RCC 7860 (cell line): ENCODE measurements around the gene TSEN34.
A peak's percentile ranks its signal among the peaks of the same experiment; 100 is the strongest.
"Not testable (repeated sequence)": the region's sequence is repeated elsewhere in the genome, so short reads cannot be mapped to it uniquely, and the experiment has no call there.

Source experiments
- DNase-seq: peaks from one replicate; pipeline ENCODE4 v3.0.0-alpha.2; 2015; ENCODE audit warnings: low spot score
- FAIRE-seq: peaks from 2 replicates; lab custom pipeline; 2012; peaks lifted over from hg19 to GRCh38; lab: Jason Lieb, UNC

The TSEN34 gene

GRCh38 chr19:54229146-54229545 lies 38.0 kb downstream of the TSEN34 start:
- FAIRE-seq, result no peak
- DNase-seq, result no peak

- DNase-seq (no peak), FAIRE-seq (no peak)
These were observed 38.9 kb downstream of the TSEN34 start for GRCh38 chr19:54230031-54230430.

- FAIRE-seq (no peak), DNase-seq (peak; percentile 54)
These were observed 40.2 kb downstream of the TSEN34 start for GRCh38 chr19:54231077-54231931.

DNA sequence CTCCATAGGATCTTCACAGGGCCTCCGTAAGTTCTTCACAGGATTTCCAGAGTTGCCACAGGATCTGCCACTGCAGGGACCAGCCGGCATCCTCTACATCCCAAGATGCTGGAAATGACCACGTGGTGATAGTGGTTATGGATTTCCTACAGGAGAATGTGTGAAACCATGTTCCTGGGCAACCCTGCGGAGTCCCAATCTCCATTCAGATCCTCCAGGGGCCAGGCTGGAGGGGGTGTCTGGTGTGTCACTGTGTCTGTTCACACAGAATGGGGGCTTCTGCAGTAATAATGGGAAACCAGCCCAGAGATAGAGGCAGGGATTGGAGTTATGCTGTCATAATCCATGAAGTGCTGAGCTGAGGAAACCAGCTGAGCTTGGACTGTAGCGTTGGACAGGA lies 42.8 kb downstream of the TSEN34 start:
- FAIRE-seq, result no peak
- no peak for DNase-seq

GRCh38 chr19:54239491-54240371 lies 48.6 kb downstream of the TSEN34 start:
- not testable (repeated sequence) for FAIRE-seq, DNase-seq

DNA sequence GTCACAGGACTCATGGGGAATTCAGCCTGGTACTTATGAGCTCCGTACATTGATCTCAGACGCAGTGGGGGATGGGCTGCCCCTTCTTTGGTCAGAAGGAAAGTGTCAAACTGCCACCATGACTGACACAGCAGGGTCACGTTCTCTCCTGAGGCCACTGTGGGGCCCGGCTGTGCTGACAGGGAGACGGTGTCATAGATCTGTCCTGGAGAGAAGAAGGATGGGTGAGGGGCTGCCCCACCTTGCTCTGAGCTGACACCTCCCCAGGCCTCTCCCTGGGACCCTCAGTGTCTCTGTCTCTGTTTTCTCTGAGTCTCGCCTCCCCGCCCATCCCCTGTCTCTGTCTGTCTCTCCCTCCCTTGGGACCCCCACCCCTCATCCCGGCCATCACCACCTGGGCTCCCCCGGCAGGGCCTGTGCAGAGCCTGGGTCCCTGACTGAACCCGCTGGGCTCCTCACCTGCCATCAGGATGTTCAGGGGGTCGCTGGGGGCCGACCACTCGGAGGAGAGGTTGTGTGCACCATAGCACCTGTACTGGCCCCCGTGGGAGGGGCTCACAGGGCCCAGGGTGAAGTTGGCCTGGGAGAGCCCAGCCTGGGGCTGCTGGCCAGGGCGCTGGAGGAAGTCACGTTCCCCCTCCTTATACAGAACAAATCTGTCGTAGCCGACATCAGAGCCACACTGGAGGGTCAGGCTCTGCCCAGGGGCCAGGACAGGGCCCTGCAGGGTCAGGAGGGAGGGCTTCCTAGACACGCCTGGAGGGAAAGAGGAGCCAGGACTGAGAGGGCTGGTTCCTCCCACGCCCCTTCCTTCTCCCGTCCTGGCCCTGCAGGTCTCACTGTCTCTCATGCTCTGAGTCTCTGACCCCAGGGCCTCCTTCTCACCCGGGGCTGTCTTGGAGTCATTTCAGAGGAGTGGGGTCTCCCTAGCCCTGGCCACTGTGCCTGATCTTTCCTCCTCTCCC lies 49.5 kb downstream of the TSEN34 start:
- DNase-seq, FAIRE-seq: not testable (repeated sequence)

GRCh38 chr19:54242234-54242633 lies 51.1 kb downstream of the TSEN34 start:
- FAIRE-seq, DNase-seq: not testable (repeated sequence)

GRCh38 chr19:54242646-54243045 lies 51.5 kb downstream of the TSEN34 start, which contains the start of gene LILRA6:
Gene LILRA6 (minus strand): TSS chr19:54242790.
- DNase-seq, FAIRE-seq: not testable (repeated sequence)

- DNase-seq, FAIRE-seq: not testable (repeated sequence)
These were observed 52.7 kb downstream of the TSEN34 start for GRCh38 chr19:54243809-54244208.
